Measurements from ENCODE around the gene ATAD1.

GRCh38 chr10:87842220-87842641 is 24.2 kb upstream of the ATAD1 start:
- TF ChIP-seq EZH2 (IDR thresholded peaks at IDR 0.05; ENCODE audit: low read depth): no peak
- TF ChIP-seq CTCF (conservative IDR thresholded peaks at IDR 0.05): no peak
